SK-N-SH treated with all-trans-retinoic acid at 6 μM for 48 hours (cell line): ENCODE results near the gene SPR.

Source experiments
- ATAC-seq: fragments of 200-7000 bp; cut with Tn5 transposase; 3 replicates; pipeline ENCODE4 v1.9.1; 2020; ENCODE audit warnings: mild to moderate bottlenecking, moderate library complexity
- ARNTL ChIP-seq: fragments of 450-650 bp; formaldehyde crosslinking; IDR thresholded peaks from 2 replicates; pipeline ENCODE4 v1.5.0; 2020; ENCODE audit warnings: low read depth, mild to moderate bottlenecking, moderate library complexity, borderline replicate concordance
- BACH2 ChIP-seq: fragments of 250-450 bp; sonication (Bioruptor Pico); IDR thresholded peaks from 2 replicates; pipeline ENCODE4 v1.9.0; 2021; ENCODE audit warnings: mild to moderate bottlenecking, borderline replicate concordance
- CSDC2 ChIP-seq: fragments of 250-450 bp; sonication (Bioruptor Pico); IDR thresholded peaks from 2 replicates; pipeline ENCODE4 v1.5.0; 2020; ENCODE audit warnings: mild to moderate bottlenecking, moderate library complexity
- ESRRG ChIP-seq: fragments of 250-450 bp; sonication (Bioruptor Pico); IDR thresholded peaks from 2 replicates; pipeline ENCODE4 v1.6.1; 2021; ENCODE audit warnings: mild to moderate bottlenecking
- GLIS3 ChIP-seq: fragments of 250-450 bp; sonication (Bioruptor Pico); IDR thresholded peaks from 2 replicates; pipeline ENCODE4 v1.5.0; 2020; ENCODE audit warnings: mild to moderate bottlenecking, moderate library complexity
- ISL1 ChIP-seq: fragments of 250-450 bp; sonication (Bioruptor Pico); IDR thresholded peaks from 2 replicates; pipeline ENCODE4 v2.1.2; 2022; ENCODE audit warnings: mild to moderate bottlenecking, moderate library complexity
- OSR1 ChIP-seq: fragments of 250-450 bp; sonication (Bioruptor Pico); IDR thresholded peaks from 2 replicates; pipeline ENCODE4 v1.8.0; 2022; ENCODE audit warnings: moderate library complexity, mild to moderate bottlenecking, inconsistent platforms
- POU6F1 ChIP-seq: fragments of 250-450 bp; sonication (Bioruptor Pico); IDR thresholded peaks from 2 replicates; pipeline ENCODE4 v1.8.0; 2021; ENCODE audit warnings: low read depth, mild to moderate bottlenecking, moderate library complexity, borderline replicate concordance
- RARB ChIP-seq: fragments of 250-450 bp; sonication (Bioruptor Pico); IDR thresholded peaks from 2 replicates; pipeline ENCODE4 v1.8.0; 2021; ENCODE audit warnings: mild to moderate bottlenecking, moderate library complexity
- SNAI2 ChIP-seq: fragments of 250-450 bp; sonication (Bioruptor Pico); IDR thresholded peaks from 2 replicates; pipeline ENCODE4 v1.5.0; 2020; ENCODE audit warnings: mild to moderate bottlenecking, moderate library complexity
- TCF4 ChIP-seq: fragments of 250-450 bp; sonication (Bioruptor Pico); IDR thresholded peaks from 2 replicates; pipeline ENCODE4 v1.8.0; 2021; ENCODE audit warnings: mild to moderate bottlenecking, moderate library complexity, borderline replicate concordance
- TSHZ2 ChIP-seq: fragments of 250-450 bp; sonication (Bioruptor Pico); IDR thresholded peaks from 2 replicates; pipeline ENCODE4 v1.5.0; 2020; ENCODE audit warnings: mild to moderate bottlenecking, moderate library complexity
- ZC3H10 ChIP-seq: fragments of 250-450 bp; sonication (Bioruptor Pico); IDR thresholded peaks from 2 replicates; pipeline ENCODE4 v1.5.1; 2021; ENCODE audit warnings: mild to moderate bottlenecking, moderate library complexity
- ZFP3 ChIP-seq: fragments of 250-450 bp; sonication (Bioruptor Pico); IDR thresholded peaks from 2 replicates; pipeline ENCODE4 v1.5.0; 2020; ENCODE audit warnings: mild to moderate bottlenecking, moderate library complexity
- ZNF565 ChIP-seq: fragments of 450-650 bp; formaldehyde crosslinking; conservative IDR thresholded peaks from 2 replicates; pipeline ENCODE4 v1.5.0; 2020; ENCODE audit warnings: low read depth, mild to moderate bottlenecking, moderate library complexity
- ZNF70 ChIP-seq: fragments of 450-650 bp; formaldehyde crosslinking; IDR thresholded peaks from 2 replicates; pipeline ENCODE4 v1.5.0; 2020; ENCODE audit warnings: mild to moderate bottlenecking, moderate library complexity
- ZNF8 ChIP-seq: fragments of 450-650 bp; formaldehyde crosslinking; IDR thresholded peaks from 2 replicates; pipeline ENCODE4 v1.5.0; 2020; ENCODE audit warnings: mild to moderate bottlenecking, moderate library complexity
- TF ChIP-seq, protein P1 (sequence below): fragments of 250-450 bp; sonication (Bioruptor Pico); IDR thresholded peaks from 2 replicates; pipeline ENCODE4 v1.5.1; 2020; ENCODE audit warnings: low read depth, mild to moderate bottlenecking, moderate library complexity
- TF ChIP-seq, protein P2 (sequence below): fragments of 250-450 bp; sonication (Bioruptor Pico); IDR thresholded peaks from 2 replicates; pipeline ENCODE4 v1.5.1; 2021; ENCODE audit warnings: mild to moderate bottlenecking, moderate library complexity
- TF ChIP-seq, protein P3 (sequence below): fragments of 250-450 bp; sonication (Bioruptor Pico); IDR thresholded peaks from 2 replicates; pipeline ENCODE4 v1.8.0; 2020; ENCODE audit warnings: mild to moderate bottlenecking, moderate library complexity, borderline replicate concordance

The SPR gene

GRCh38 chr2:72932045-72932740, 45.0 kb downstream of the SPR start:
- ATAC-seq = peak; percentile 24; the same call in 1 of the 3 replicates
- TF ChIP-seq, protein P1, sequence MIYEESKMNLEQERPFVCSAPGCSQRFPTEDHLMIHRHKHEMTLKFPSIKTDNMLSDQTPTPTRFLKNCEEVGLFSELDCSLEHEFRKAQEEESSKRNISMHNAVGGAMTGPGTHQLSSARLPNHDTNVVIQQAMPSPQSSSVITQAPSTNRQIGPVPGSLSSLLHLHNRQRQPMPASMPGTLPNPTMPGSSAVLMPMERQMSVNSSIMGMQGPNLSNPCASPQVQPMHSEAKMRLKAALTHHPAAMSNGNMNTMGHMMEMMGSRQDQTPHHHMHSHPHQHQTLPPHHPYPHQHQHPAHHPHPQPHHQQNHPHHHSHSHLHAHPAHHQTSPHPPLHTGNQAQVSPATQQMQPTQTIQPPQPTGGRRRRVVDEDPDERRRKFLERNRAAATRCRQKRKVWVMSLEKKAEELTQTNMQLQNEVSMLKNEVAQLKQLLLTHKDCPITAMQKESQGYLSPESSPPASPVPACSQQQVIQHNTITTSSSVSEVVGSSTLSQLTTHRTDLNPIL = no peak
- no peak for TF ChIP-seq BACH2 (CRISPR knock-in tag)
- no peak for TF ChIP-seq SNAI2 (CRISPR knock-in tag)

DNA sequence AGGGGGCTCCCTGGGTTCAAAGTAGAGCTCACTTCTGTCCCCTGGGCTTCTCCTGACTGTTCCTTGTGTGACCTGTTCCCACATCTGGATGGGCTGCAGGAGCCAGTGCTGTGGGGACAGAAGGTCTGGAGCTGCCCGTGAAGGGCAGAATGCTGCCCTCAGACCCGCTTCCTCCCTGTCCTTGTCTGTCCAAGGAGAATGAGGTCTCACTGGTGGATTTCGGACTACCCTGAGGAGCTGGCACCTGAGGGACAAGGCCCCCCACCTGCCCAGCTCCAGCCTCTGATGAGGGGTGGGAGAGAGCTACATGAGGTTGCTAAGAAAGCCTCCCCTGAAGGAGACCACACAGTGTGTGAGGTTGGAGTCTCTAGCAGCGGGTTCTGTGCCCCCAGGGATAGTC, 45.6 kb downstream of the SPR start:
- TF ChIP-seq SNAI2 (CRISPR knock-in tag) = no peak
- TF ChIP-seq ESRRG = no peak
- no peak for TF ChIP-seq TCF4 (CRISPR knock-in tag)
- no peak for TF ChIP-seq ZNF8 (CRISPR knock-in tag)
- no peak for TF ChIP-seq ISL1 (CRISPR knock-in tag)
- TF ChIP-seq CSDC2 (CRISPR knock-in tag) = no peak
- TF ChIP-seq, protein P2, sequence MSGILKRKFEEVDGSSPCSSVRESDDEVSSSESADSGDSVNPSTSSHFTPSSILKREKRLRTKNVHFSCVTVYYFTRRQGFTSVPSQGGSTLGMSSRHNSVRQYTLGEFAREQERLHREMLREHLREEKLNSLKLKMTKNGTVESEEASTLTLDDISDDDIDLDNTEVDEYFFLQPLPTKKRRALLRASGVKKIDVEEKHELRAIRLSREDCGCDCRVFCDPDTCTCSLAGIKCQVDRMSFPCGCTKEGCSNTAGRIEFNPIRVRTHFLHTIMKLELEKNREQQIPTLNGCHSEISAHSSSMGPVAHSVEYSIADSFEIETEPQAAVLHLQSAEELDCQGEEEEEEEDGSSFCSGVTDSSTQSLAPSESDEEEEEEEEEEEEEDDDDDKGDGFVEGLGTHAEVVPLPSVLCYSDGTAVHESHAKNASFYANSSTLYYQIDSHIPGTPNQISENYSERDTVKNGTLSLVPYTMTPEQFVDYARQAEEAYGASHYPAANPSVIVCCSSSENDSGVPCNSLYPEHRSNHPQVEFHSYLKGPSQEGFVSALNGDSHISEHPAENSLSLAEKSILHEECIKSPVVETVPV (CRISPR knock-in tag) = no peak
- TF ChIP-seq, protein P3, sequence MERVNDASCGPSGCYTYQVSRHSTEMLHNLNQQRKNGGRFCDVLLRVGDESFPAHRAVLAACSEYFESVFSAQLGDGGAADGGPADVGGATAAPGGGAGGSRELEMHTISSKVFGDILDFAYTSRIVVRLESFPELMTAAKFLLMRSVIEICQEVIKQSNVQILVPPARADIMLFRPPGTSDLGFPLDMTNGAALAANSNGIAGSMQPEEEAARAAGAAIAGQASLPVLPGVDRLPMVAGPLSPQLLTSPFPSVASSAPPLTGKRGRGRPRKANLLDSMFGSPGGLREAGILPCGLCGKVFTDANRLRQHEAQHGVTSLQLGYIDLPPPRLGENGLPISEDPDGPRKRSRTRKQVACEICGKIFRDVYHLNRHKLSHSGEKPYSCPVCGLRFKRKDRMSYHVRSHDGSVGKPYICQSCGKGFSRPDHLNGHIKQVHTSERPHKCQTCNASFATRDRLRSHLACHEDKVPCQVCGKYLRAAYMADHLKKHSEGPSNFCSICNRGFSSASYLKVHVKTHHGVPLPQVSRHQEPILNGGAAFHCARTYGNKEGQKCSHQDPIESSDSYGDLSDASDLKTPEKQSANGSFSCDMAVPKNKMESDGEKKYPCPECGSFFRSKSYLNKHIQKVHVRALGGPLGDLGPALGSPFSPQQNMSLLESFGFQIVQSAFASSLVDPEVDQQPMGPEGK (CRISPR knock-in tag) = no peak
- no peak for TF ChIP-seq ZFP3 (CRISPR knock-in tag)
- no peak for TF ChIP-seq TSHZ2
- no peak for TF ChIP-seq GLIS3 (CRISPR knock-in tag)
- no peak for TF ChIP-seq ZNF70 (CRISPR knock-in tag)
- no peak for TF ChIP-seq OSR1 (CRISPR knock-in tag)
- no peak for TF ChIP-seq ZNF565 (CRISPR knock-in tag)
- no peak for ATAC-seq

DNA sequence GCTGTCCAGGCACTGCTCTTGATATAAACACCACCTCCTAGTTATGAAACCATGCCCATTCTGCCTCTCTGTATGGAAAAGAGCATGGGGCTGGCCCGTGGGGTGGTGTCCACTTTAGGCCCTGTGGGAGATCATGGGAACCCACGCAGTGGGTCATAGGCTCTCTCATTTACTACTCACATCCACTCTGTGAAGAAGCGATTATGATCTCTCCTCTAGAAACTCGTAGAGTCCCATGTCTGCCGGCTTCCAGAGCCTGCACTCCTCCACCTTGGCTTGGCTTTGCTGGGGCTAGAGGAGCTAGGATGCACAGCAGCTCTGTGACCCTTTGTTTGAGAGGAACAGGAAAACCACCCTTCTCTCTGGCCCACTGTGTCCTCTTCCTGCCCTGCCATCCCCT, 46.0 kb downstream of the SPR start:
- TF ChIP-seq ZNF8 (CRISPR knock-in tag) = no peak
- no peak for TF ChIP-seq ISL1 (CRISPR knock-in tag)
- no peak for TF ChIP-seq RARB (CRISPR knock-in tag)
- TF ChIP-seq OSR1 (CRISPR knock-in tag) = no peak
- TF ChIP-seq ZNF70 (CRISPR knock-in tag) = no peak
- no peak for TF ChIP-seq GLIS3 (CRISPR knock-in tag)
- no peak for TF ChIP-seq ESRRG
- no peak for TF ChIP-seq ARNTL
- no peak for TF ChIP-seq POU6F1 (CRISPR knock-in tag)
- TF ChIP-seq ZFP3 (CRISPR knock-in tag) = no peak
- TF ChIP-seq ZC3H10 (CRISPR knock-in tag) = no peak
- TF ChIP-seq, protein P2 (CRISPR knock-in tag) = no peak
- no peak for TF ChIP-seq BACH2 (CRISPR knock-in tag)
- ATAC-seq = no peak
